Measurements from ENCODE around the gene HCAR2. TPM values are rescaled to one million over a fixed set of nuclear protein-coding genes. Genes with fewer than 3 reads are reported as not detected.

HCAR2 gene
- total RNA-seq, 1 experiment from 2014 or later: 0.18 TPM

GRCh38 chr12:122661938-122662337 lies 41.2 kb downstream of the HCAR2 start:
- intact Hi-C loops (cut with micrococcal nuclease; ENCODE audit: unreplicated experiment): no loop called here
- Histone ChIP-seq H3K4me1 (no peaks in the 10 kb centered on the region), H3K27me3 (replicated peaks; ENCODE audit: control insufficient read depth, insufficient read depth, low read length) (no peaks in the 10 kb centered on the region), H3K4me3 (ENCODE audit: low read depth, low read length) (no peak overlapping the region), H3K9me3 (no peaks in the 10 kb centered on the region), H3K36me3 (ENCODE audit: control insufficient read depth, insufficient read depth, low read length) (no peaks in the 10 kb centered on the region)
- Mint-ChIP-seq H3K4me3 (ENCODE audit: unreplicated experiment) (no peak overlapping the region), H3K27ac (ENCODE audit: unreplicated experiment) (no peak overlapping the region), H3K27me3 (ENCODE audit: insufficient read depth, unreplicated experiment) (no peaks in the 10 kb centered on the region), H3K9me3 (ENCODE audit: unreplicated experiment) (no peaks in the 10 kb centered on the region), H3K4me1 (ENCODE audit: low read depth, unreplicated experiment) (no peaks in the 10 kb centered on the region), H3K36me3 (ENCODE audit: insufficient read depth, unreplicated experiment) (no peaks in the 10 kb centered on the region)
- POLR2A ChIA-PET: no interaction called here
- no TSS peak for BruUV-seq (replicated peaks)
- TF ChIP-seq CTCF (IDR thresholded peaks at IDR 0.05; ENCODE audit: insufficient read depth in 1 of 2, low read depth in 1 of 2, low read length in 1 of 2, severe bottlenecking in 1 of 2, unreplicated experiment in 1 of 2): no peak
- DNase-seq: no peak
- CTCF ChIA-PET: no interaction called here

GRCh38 chr12:122661246-122661645 lies 41.9 kb downstream of the HCAR2 start:
- DNase-seq: no peak
- POLR2A ChIA-PET: no interaction called here
- intact Hi-C loops (cut with micrococcal nuclease; ENCODE audit: unreplicated experiment): no loop called here
- Histone ChIP-seq H3K9me3 (no peaks in the 10 kb centered on the region), H3K4me1 (no peaks in the 10 kb centered on the region), H3K4me3 (ENCODE audit: low read depth, low read length) (no peak overlapping the region), H3K27me3 (replicated peaks; ENCODE audit: control insufficient read depth, insufficient read depth, low read length) (no peaks in the 10 kb centered on the region), H3K36me3 (ENCODE audit: control insufficient read depth, insufficient read depth, low read length) (no peaks in the 10 kb centered on the region)
- Mint-ChIP-seq H3K4me3 (ENCODE audit: unreplicated experiment) (no peak overlapping the region), H3K4me1 (ENCODE audit: low read depth, unreplicated experiment) (no peaks in the 10 kb centered on the region), H3K9me3 (ENCODE audit: unreplicated experiment) (no peaks in the 10 kb centered on the region), H3K36me3 (ENCODE audit: insufficient read depth, unreplicated experiment) (no peaks in the 10 kb centered on the region), H3K27ac (ENCODE audit: unreplicated experiment) (no peak overlapping the region), H3K27me3 (ENCODE audit: insufficient read depth, unreplicated experiment) (no peaks in the 10 kb centered on the region)
- CTCF ChIA-PET: no interaction called here
- no TSS peak for BruUV-seq (replicated peaks)
- TF ChIP-seq CTCF (IDR thresholded peaks at IDR 0.05; ENCODE audit: insufficient read depth in 1 of 2, low read depth in 1 of 2, low read length in 1 of 2, severe bottlenecking in 1 of 2, unreplicated experiment in 1 of 2): no peak

GRCh38 chr12:122659579-122659978 lies 43.6 kb downstream of the HCAR2 start:
- POLR2A ChIA-PET: no interaction called here
- no peak overlapping the region for H3K27ac Mint-ChIP-seq (ENCODE audit: unreplicated experiment)
- no peaks in the 10 kb centered on the region for H3K36me3 Mint-ChIP-seq (ENCODE audit: insufficient read depth, unreplicated experiment)
- TF ChIP-seq CTCF (IDR thresholded peaks at IDR 0.05; ENCODE audit: insufficient read depth in 1 of 2, low read depth in 1 of 2, low read length in 1 of 2, severe bottlenecking in 1 of 2, unreplicated experiment in 1 of 2): no peak
- no peaks in the 10 kb centered on the region for H3K27me3 ChIP-seq (replicated peaks; ENCODE audit: control insufficient read depth, insufficient read depth, low read length)
- CTCF ChIA-PET: interaction anchor here (1.0 to 1.4 kb wide), 2 partner anchors 12 to 22 kb away, joined by 3 to 8 read pairs; no protein-coding TSS in a partner anchor
- H3K4me1 ChIP-seq: no peaks in the 10 kb centered on the region
- H3K9me3 Mint-ChIP-seq (ENCODE audit: unreplicated experiment): no peaks in the 10 kb centered on the region
- no TSS peak for BruUV-seq (replicated peaks)
- intact Hi-C loops (cut with micrococcal nuclease; ENCODE audit: unreplicated experiment): no loop called here
- no peaks in the 10 kb centered on the region for H3K36me3 ChIP-seq (ENCODE audit: control insufficient read depth, insufficient read depth, low read length)
- H3K27me3 Mint-ChIP-seq (ENCODE audit: insufficient read depth, unreplicated experiment): no peaks in the 10 kb centered on the region
- no peaks in the 10 kb centered on the region for H3K9me3 ChIP-seq
- no peak for DNase-seq
- no peaks in the 10 kb centered on the region for H3K4me1 Mint-ChIP-seq (ENCODE audit: low read depth, unreplicated experiment)
- no peak overlapping the region for H3K4me3 Mint-ChIP-seq (ENCODE audit: unreplicated experiment)
- H3K4me3 ChIP-seq (ENCODE audit: low read depth, low read length): no peak overlapping the region
